Panc1 (cell line): ENCODE data around the gene CCDC172.
"Not testable (repeated sequence)": the region's sequence is repeated elsewhere in the genome, so short reads cannot be mapped to it uniquely, and the experiment has no call there.

Experiments used
- POLR2AphosphoS5 ChIP-seq: IDR thresholded peaks from 2 replicates; pipeline ENCODE4 v1.6.1; 2012; ENCODE audit warnings: mild to moderate bottlenecking, low read depth, low read length, moderate library complexity
- TCF7L2 ChIP-seq: IDR thresholded peaks from 2 replicates; pipeline ENCODE4 v1.6.1; 2011; ENCODE audit warnings: mild to moderate bottlenecking, low read depth, low read length, inconsistent platforms
- TF ChIP-seq, protein P1 (sequence below): fragments of 450-650 bp; IDR thresholded peaks from 2 replicates; pipeline ENCODE4 v1.5.1; 2017; ENCODE audit warnings: mild to moderate bottlenecking
- TF ChIP-seq, protein P2 (sequence below), 2 experiments: IDR thresholded peaks; 2 replicates each; pipeline ENCODE4 v1.6.1; 2011 to 2012; ENCODE audit warnings: low read depth in 2 of 2, control low read depth in 1 of 2, low read length in 1 of 2, mild to moderate bottlenecking in 1 of 2, moderate library complexity in 1 of 2; ENCODE audit not compliant: insufficient read depth in 1 of 2

DNA sequence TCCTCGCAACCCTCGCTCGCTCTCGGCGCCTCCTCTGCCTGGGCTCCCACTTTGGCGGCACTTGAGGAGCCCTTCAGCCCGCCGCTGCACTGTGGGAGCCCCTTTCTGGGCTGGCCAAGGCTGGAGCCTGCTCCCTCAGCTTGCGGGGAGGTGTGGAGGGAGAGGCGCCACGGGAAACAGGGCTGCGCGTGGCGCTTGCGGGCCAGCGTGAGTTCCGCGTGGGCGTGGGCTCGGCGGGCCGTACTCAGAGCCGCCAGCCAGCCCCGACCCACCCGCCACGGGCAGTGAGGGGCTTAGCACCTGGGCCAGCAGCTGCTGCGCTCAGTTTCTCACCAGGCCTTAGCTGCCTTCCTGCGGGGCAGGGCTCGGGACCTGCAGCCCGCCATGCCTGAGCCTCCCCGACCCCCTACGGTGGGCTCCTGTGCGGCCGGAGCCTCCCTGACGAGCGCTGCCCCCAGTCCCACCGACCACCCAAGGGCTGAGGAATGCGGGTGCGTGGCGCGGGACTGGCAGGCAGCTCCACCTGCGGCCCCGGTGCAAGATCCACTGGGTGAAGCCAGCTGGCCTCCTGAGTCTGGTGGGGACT, 69.1 kb downstream of the CCDC172 start:
- TF ChIP-seq, protein P1, sequence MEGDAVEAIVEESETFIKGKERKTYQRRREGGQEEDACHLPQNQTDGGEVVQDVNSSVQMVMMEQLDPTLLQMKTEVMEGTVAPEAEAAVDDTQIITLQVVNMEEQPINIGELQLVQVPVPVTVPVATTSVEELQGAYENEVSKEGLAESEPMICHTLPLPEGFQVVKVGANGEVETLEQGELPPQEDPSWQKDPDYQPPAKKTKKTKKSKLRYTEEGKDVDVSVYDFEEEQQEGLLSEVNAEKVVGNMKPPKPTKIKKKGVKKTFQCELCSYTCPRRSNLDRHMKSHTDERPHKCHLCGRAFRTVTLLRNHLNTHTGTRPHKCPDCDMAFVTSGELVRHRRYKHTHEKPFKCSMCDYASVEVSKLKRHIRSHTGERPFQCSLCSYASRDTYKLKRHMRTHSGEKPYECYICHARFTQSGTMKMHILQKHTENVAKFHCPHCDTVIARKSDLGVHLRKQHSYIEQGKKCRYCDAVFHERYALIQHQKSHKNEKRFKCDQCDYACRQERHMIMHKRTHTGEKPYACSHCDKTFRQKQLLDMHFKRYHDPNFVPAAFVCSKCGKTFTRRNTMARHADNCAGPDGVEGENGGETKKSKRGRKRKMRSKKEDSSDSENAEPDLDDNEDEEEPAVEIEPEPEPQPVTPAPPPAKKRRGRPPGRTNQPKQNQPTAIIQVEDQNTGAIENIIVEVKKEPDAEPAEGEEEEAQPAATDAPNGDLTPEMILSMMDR: not testable (repeated sequence)
- not testable (repeated sequence) for TF ChIP-seq POLR2AphosphoS5, TCF7L2
- TF ChIP-seq, protein P2, sequence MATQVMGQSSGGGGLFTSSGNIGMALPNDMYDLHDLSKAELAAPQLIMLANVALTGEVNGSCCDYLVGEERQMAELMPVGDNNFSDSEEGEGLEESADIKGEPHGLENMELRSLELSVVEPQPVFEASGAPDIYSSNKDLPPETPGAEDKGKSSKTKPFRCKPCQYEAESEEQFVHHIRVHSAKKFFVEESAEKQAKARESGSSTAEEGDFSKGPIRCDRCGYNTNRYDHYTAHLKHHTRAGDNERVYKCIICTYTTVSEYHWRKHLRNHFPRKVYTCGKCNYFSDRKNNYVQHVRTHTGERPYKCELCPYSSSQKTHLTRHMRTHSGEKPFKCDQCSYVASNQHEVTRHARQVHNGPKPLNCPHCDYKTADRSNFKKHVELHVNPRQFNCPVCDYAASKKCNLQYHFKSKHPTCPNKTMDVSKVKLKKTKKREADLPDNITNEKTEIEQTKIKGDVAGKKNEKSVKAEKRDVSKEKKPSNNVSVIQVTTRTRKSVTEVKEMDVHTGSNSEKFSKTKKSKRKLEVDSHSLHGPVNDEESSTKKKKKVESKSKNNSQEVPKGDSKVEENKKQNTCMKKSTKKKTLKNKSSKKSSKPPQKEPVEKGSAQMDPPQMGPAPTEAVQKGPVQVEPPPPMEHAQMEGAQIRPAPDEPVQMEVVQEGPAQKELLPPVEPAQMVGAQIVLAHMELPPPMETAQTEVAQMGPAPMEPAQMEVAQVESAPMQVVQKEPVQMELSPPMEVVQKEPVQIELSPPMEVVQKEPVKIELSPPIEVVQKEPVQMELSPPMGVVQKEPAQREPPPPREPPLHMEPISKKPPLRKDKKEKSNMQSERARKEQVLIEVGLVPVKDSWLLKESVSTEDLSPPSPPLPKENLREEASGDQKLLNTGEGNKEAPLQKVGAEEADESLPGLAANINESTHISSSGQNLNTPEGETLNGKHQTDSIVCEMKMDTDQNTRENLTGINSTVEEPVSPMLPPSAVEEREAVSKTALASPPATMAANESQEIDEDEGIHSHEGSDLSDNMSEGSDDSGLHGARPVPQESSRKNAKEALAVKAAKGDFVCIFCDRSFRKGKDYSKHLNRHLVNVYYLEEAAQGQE (IDR thresholded peaks at IDR 0.05; ENCODE audit: insufficient read depth in 1 of 2, low read depth in 2 of 2, low read length in 1 of 2): not testable (repeated sequence)
